SU-DHL-6 (cell line): ENCODE results near the gene CRYGC.
"Not testable (repeated sequence)": the region's sequence is repeated elsewhere in the genome, so short reads cannot be mapped to it uniquely, and the experiment has no call there.

Experiments
- H2AFZ ChIP-seq: fragments of 200-600 bp; sonication (generic); 2 replicates; pipeline ENCODE4 v1.6.1; 2014; ENCODE audit warnings: low read depth, mild to moderate bottlenecking, moderate library complexity, mixed read lengths, antibody characterized with exemption, low read length; ENCODE audit not compliant: severe bottlenecking
- H3F3A ChIP-seq: fragments of 200-600 bp; shearing (Covaris generic); 2 replicates; pipeline ENCODE4 v1.6.0; 2016; ENCODE audit warnings: antibody characterized with exemption, mild to moderate bottlenecking; ENCODE audit not compliant: insufficient read depth
- H3K27ac ChIP-seq: fragments of 200-600 bp; sonication (generic); 2 replicates; pipeline ENCODE4 v1.5.1; 2016; ENCODE audit warnings: low read depth, mild to moderate bottlenecking, low read length, moderate library complexity, mixed read lengths
- H3K27me3 ChIP-seq: fragments of 200-600 bp; sonication (generic), shearing (Covaris generic); 2 replicates; pipeline ENCODE4 v1.6.0; 2014; ENCODE audit warnings: mild to moderate bottlenecking, low read length
- H3K36me3 ChIP-seq: fragments of 200-600 bp; sonication (generic); 2 replicates; pipeline ENCODE4 v1.6.1; 2014; ENCODE audit warnings: mild to moderate bottlenecking, low read length, mixed read lengths
- H3K4me2 ChIP-seq: fragments of 300-600, 200-600 bp; shearing (Covaris generic), sonication (generic); 2 replicates; pipeline ENCODE4 v1.6.0; 2014; ENCODE audit warnings: low read length, low read depth, mild to moderate bottlenecking; ENCODE audit not compliant: poor library complexity, severe bottlenecking
- H3K4me3 ChIP-seq: fragments of 200-600 bp; sonication (generic); 2 replicates; pipeline ENCODE4 v1.5.1; 2014; ENCODE audit warnings: antibody characterized with exemption, low read length, mild to moderate bottlenecking, mixed read lengths; ENCODE audit not compliant: insufficient read depth, poor library complexity, severe bottlenecking
- H3K79me2 ChIP-seq: fragments of 200-600 bp; sonication (generic); 2 replicates; pipeline ENCODE4 v1.6.1; 2014; ENCODE audit warnings: mild to moderate bottlenecking, low read length, moderate library complexity; ENCODE audit not compliant: insufficient read depth
- H3K9ac ChIP-seq: fragments of 200-600 bp; sonication (generic); 2 replicates; pipeline ENCODE4 v1.7.0; 2014; ENCODE audit warnings: mild to moderate bottlenecking, low read length
- H3K9me2 ChIP-seq: fragments of 200-600 bp; sonication (generic); replicated peaks from 2 replicates; pipeline ENCODE4 v1.6.1; 2014; ENCODE audit warnings: low read length; ENCODE audit not compliant: insufficient read depth
- H3K9me3 ChIP-seq: fragments of 200-600 bp; sonication (generic); 2 replicates; pipeline ENCODE4 v1.6.1; 2014; ENCODE audit warnings: low read length, mixed read lengths; ENCODE audit not compliant: insufficient read depth
- H4K20me1 ChIP-seq: fragments of 200-600 bp; sonication (generic); 2 replicates; pipeline ENCODE4 v1.6.1; 2014; ENCODE audit warnings: low read depth, mild to moderate bottlenecking, antibody characterized with exemption, low read length, moderate library complexity, mixed read lengths
- EZH2phosphoT487 ChIP-seq: fragments of 200-600 bp; sonication (generic), shearing (Covaris generic); conservative IDR thresholded peaks from 2 replicates; pipeline ENCODE4 v1.6.1; 2018; ENCODE audit warnings: mild to moderate bottlenecking, antibody characterized with exemption, low read length, moderate library complexity, mixed read lengths
- TF ChIP-seq, protein P1 (sequence below): fragments of 200-600 bp; sonication (generic); IDR thresholded peaks from one replicate; pipeline ENCODE4 v1.5.1; 2017; ENCODE audit warnings: antibody characterized with exemption, mild to moderate bottlenecking, low read length, moderate library complexity; ENCODE audit not compliant: insufficient read depth, poor library complexity, severe bottlenecking

CRYGC gene

DNA sequence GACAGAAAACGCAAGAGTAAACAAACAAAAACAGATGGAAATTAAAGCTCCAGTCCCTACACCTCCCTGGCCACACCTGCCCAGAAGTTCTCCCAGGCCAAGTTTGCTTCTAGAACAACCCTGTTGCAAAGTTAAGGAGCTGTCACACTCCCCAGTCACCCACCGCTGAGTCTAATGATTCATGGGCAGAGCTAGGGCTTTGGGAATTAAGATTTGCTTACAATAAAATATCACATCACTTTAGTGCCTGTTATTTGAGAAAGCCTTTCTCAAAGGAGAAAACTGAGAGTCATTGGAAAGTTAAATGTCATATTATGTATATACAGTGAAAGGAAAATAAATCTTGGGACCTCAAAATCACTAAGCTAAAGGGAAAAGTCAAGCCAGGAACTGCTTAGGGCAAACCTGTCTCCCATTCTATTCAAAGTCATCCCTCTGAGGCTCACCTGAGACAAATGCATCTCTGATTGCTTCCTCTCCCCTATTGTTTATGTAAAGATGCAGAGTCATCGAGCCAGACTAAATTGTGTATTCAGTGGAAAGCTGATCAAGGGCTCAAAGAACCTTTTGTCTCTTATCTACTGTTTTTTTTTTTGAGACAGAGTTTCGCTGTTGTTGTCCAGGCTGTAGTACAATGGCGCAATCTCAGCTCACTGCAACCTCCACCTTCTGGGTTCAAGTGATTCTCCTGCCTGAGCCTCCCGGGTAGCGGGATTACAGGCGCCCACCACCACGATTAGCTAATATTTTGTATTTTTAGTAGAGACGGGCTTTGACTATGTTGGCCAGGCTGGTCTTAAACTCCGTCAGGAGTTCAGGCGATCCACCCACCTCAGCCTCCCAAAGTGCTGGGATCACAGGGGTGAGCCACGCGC is 13.5 kb upstream of the CRYGC start:
- no peak overlapping the region for H3K9ac ChIP-seq

DNA sequence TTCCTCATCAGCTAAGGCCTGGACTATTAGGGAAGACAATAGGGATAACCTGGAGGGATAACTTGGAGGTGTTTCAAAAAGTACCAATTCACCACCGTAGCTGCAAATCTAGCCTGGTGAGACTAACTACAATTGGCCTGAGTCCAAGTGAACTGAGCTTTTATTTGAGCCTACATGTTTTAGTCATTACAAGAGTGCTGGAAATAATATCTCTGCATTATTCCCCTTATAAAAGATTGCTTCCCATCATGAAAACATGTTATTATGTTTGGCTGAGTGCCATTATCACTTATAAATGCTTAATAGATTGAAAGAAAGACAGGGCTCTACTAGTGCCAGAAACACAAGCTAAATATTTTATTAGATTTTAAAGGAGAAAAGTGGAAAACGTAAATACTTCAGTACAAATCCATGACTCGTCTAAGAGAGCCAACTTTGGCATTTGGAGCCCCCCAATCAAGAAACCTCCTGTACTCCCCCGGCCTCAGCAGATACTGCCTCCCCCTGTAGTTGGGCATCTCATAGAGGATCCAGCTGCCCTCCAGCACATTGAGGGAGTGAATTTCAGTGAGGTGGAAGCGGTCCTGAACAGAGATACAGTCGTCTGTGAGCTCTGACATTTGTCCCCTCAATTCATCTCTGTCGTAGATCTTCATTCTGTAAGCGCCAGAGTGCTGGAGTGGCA is 12.8 kb upstream of the CRYGC start:
- Histone ChIP-seq H3K9ac (no peak overlapping the region), H3F3A (no peaks in the 10 kb centered on the region), H2AFZ (no peak overlapping the region), H3K27ac (no peak overlapping the region), H3K9me3 (no peaks in the 10 kb centered on the region), H3K79me2 (no peaks in the 10 kb centered on the region), H3K27me3 (no peaks in the 10 kb centered on the region), H4K20me1 (no peaks in the 10 kb centered on the region), H3K36me3 (no peaks in the 10 kb centered on the region), H3K4me3 (no peak overlapping the region), H3K9me2 (no peaks in the 10 kb centered on the region), H3K4me2 (no peak overlapping the region)
- TF ChIP-seq, protein P1, sequence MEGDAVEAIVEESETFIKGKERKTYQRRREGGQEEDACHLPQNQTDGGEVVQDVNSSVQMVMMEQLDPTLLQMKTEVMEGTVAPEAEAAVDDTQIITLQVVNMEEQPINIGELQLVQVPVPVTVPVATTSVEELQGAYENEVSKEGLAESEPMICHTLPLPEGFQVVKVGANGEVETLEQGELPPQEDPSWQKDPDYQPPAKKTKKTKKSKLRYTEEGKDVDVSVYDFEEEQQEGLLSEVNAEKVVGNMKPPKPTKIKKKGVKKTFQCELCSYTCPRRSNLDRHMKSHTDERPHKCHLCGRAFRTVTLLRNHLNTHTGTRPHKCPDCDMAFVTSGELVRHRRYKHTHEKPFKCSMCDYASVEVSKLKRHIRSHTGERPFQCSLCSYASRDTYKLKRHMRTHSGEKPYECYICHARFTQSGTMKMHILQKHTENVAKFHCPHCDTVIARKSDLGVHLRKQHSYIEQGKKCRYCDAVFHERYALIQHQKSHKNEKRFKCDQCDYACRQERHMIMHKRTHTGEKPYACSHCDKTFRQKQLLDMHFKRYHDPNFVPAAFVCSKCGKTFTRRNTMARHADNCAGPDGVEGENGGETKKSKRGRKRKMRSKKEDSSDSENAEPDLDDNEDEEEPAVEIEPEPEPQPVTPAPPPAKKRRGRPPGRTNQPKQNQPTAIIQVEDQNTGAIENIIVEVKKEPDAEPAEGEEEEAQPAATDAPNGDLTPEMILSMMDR, result no peak
- TF ChIP-seq EZH2phosphoT487, result no peak

More for the DNA sequence above, 13.5 kb upstream of the CRYGC start:
- Histone ChIP-seq H3K4me2 (no peak overlapping the region), H3K9me3 (no peaks in the 10 kb centered on the region), H3K4me3 (no peak overlapping the region), H3K27me3 (no peaks in the 10 kb centered on the region), H3F3A (no peaks in the 10 kb centered on the region), H2AFZ (no peak overlapping the region), H4K20me1 (no peaks in the 10 kb centered on the region), H3K9me2 (no peaks in the 10 kb centered on the region), H3K79me2 (no peaks in the 10 kb centered on the region), H3K27ac (no peak overlapping the region), H3K36me3 (no peaks in the 10 kb centered on the region)
- TF ChIP-seq, protein P1, result no peak
- TF ChIP-seq EZH2phosphoT487, result no peak

DNA sequence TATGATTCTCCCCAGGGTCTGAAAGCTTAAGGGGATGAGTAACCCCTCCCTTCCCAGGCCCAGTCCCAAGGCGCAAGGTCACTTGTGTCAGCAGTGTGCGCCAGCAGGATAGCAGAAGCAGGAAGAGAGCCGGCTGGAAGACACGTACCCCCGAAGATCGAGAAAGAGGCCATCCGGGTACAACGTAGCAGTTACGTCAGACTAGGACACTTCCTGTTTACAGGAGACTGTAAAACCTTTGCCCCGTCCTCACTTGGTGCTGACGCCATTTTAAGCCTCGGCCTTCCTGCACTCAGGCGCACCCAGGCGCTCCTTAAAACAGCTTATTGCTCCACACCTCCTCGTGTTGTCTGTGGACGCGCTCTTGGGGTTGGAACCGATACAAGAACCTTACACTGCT is 9.8 kb upstream of the CRYGC start:
- no peaks in the 10 kb centered on the region for H3F3A ChIP-seq
- H4K20me1 ChIP-seq, result no peaks in the 10 kb centered on the region
- H3K27me3 ChIP-seq, result no peaks in the 10 kb centered on the region
- TF ChIP-seq, protein P1, result no peak
- no peak for TF ChIP-seq EZH2phosphoT487
- H3K79me2 ChIP-seq, result no peaks in the 10 kb centered on the region
- no peak overlapping the region for H2AFZ ChIP-seq
- H3K27ac ChIP-seq, result no peak overlapping the region
- H3K9ac ChIP-seq, result no peak overlapping the region
- H3K9me3 ChIP-seq, result no peaks in the 10 kb centered on the region
- no peaks in the 10 kb centered on the region for H3K9me2 ChIP-seq
- H3K36me3 ChIP-seq, result no peaks in the 10 kb centered on the region
- no peak overlapping the region for H3K4me2 ChIP-seq
- H3K4me3 ChIP-seq, result no peak overlapping the region

DNA sequence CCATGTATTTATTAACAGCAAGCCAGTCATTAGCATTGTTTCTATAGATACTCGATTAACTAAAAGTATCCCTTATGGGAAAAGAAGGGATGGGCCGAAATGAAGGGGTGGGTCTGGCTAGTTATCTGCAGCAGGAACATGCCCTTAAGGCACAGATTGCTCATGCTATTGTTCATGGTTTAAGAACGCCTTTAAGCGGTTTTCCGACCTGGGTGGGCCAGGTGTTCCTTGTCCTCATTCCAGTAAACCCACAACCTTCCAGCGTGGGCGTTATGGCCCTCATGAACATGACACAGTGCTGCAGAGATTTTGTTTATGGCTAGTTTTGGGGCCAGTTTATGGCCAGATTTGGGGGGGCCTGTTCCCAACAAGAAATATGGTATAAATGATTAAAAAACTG is 8.7 kb upstream of the CRYGC start:
- not testable (repeated sequence) for H4K20me1 ChIP-seq, H3K27me3 ChIP-seq, H3K79me2 ChIP-seq, H2AFZ ChIP-seq, H3K4me3 ChIP-seq, H3K9me2 ChIP-seq, H3F3A ChIP-seq, H3K9me3 ChIP-seq, H3K9ac ChIP-seq, H3K36me3 ChIP-seq, H3K4me2 ChIP-seq, H3K27ac ChIP-seq
